Endodermal cell (in vitro differentiated cells): ENCODE data around the gene ANO6. TPM values are rescaled to one million over a fixed set of nuclear protein-coding genes. Genes with fewer than 3 reads are reported as not detected.
A peak's percentile ranks its signal among the peaks of the same experiment; 100 is the strongest.

ENCODE experiments used
- DNase-seq: peaks from one replicate; pipeline ENCODE4 v3.0.0-alpha.2; 2017
- H3K27ac ChIP-seq: 2 replicates; pipeline ENCODE4 v1.5.1; 2013; ENCODE audit warnings: mild to moderate bottlenecking, low read depth, low read length, moderate library complexity
- H3K27me3 ChIP-seq: 2 replicates; pipeline ENCODE4 v1.6.1; 2013; ENCODE audit warnings: mild to moderate bottlenecking, low read length, moderate library complexity; ENCODE audit not compliant: insufficient read depth, control insufficient read depth, poor library complexity, severe bottlenecking
- H3K36me3 ChIP-seq: 2 replicates; pipeline ENCODE4 v1.7.0; 2013; ENCODE audit warnings: mild to moderate bottlenecking, low read length, moderate library complexity; ENCODE audit not compliant: control insufficient read depth, insufficient read depth
- H3K4me1 ChIP-seq: one replicate; pipeline ENCODE4 v1.7.0; 2013; ENCODE audit warnings: low read length; ENCODE audit not compliant: control insufficient read depth, insufficient read depth
- H3K4me3 ChIP-seq: 2 replicates; pipeline ENCODE4 v1.5.1; 2013; ENCODE audit warnings: mild to moderate bottlenecking, low read length, moderate library complexity
- H3K9ac ChIP-seq: 2 replicates; pipeline ENCODE4 v1.6.1; 2013; ENCODE audit warnings: mild to moderate bottlenecking, low read length, moderate library complexity; ENCODE audit not compliant: poor library complexity, severe bottlenecking; ENCODE audit errors: extremely low read depth
- H3K9me3 ChIP-seq: 2 replicates; pipeline ENCODE4 v1.6.1; 2013; ENCODE audit warnings: mild to moderate bottlenecking, low read length, moderate library complexity; ENCODE audit not compliant: control insufficient read depth
- H3K27ac Mint-ChIP-seq: 2 replicates; pipeline ENCODE4 v1.8.0; 2020; ENCODE audit warnings: mixed read lengths
- H3K27me3 Mint-ChIP-seq: 2 replicates; pipeline ENCODE4 v1.8.0; 2021; ENCODE audit warnings: mild to moderate bottlenecking, mixed read lengths; ENCODE audit not compliant: insufficient read depth
- H3K36me3 Mint-ChIP-seq: 2 replicates; pipeline ENCODE4 v1.8.0; 2020; ENCODE audit warnings: low read depth, mixed read lengths
- H3K4me1 Mint-ChIP-seq: 2 replicates; pipeline ENCODE4 v1.8.0; 2020; ENCODE audit warnings: mixed read lengths
- H3K4me3 Mint-ChIP-seq: 2 replicates; pipeline ENCODE4 v1.8.0; 2020; ENCODE audit warnings: mild to moderate bottlenecking, moderate library complexity, mixed read lengths
- H3K9me3 Mint-ChIP-seq: 2 replicates; pipeline ENCODE4 v1.8.0; 2020; ENCODE audit warnings: mild to moderate bottlenecking, mixed read lengths
- CTCF ChIP-seq: fragments of 200-600 bp; sonication (generic); conservative IDR thresholded peaks from 2 replicates; pipeline ENCODE4 v1.5.0; 2021; ENCODE audit warnings: antibody characterized with exemption, mild to moderate bottlenecking
- WGBS, 2 experiments: methylation state at CpG; one replicate each; pipeline versions ENCODE4 v1.1.5 to v1.1.7; 2013; ENCODE audit warnings: missing lambda C conversion rate in 2 of 2, mixed read lengths in 1 of 2; ENCODE audit not compliant: insufficient coverage in 1 of 2, insufficient read length in 1 of 2; 5-methylcytosine and 5-hydroxymethylcytosine counted together
- total RNA-seq, 2 donors: library from RNA; stranded (reverse); fragmentation: NEBNext Ultra II Directional in 1 of 2; extraction: Animal tissue kit (Norgen Biotek cat#: 25700) in 1 of 2; gene quantifications; 2 replicates in 1 of 2; 3 replicates in 1 of 2; pipeline ENCODE4 v1.2.1, GENCODE V29; 2021

The ANO6 gene
- total RNA-seq, 2 donors from 2014 or later: 53.5 to 55.2 TPM

DNA sequence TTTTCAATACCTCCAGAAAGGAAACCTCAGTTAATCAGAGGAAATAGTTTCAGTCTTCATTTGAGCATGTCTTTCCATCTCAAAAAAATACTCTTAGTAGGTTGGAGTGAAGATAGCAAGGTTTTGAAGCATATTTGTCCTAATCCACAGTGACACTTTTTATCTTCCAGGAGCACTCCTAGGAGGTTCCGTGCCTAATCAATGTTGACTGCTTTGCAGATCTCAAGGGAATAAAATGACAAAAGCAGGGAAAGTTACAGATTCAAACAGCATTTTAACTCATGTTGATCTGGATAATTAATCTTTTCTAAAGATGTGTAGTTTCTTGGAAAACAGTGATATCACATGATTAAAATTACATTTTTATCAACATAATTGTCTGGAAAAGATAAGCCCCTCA, 213.9 kb downstream of the ANO6 start:
- H3K36me3 Mint-ChIP-seq: peaks cover 52% of the 10 kb centered on the region
- H3K4me1 Mint-ChIP-seq: peaks cover 29% of the 10 kb centered on the region
- no peak overlapping the region for H3K4me3 Mint-ChIP-seq
- Histone ChIP-seq H3K9me3 (peaks cover 3% of the 10 kb centered on the region), H3K4me1 (peaks cover 24% of the 10 kb centered on the region), H3K27me3 (no peaks in the 10 kb centered on the region), H3K27ac (no peak overlapping the region), H3K4me3 (no peak overlapping the region), H3K9ac (no peak overlapping the region), H3K36me3 (peaks cover 24% of the 10 kb centered on the region)
- no peaks in the 10 kb centered on the region for H3K27me3 Mint-ChIP-seq
- no peak overlapping the region for H3K27ac Mint-ChIP-seq
- no peak for DNase-seq
- WGBS, 2 experiments: 84% methylated on average over 1 of the region's 1 CpG; no CpG with 5 or more reads in 1 of the 2 experiments
- TF ChIP-seq CTCF: no peak
- H3K9me3 Mint-ChIP-seq: no peaks in the 10 kb centered on the region

DNA sequence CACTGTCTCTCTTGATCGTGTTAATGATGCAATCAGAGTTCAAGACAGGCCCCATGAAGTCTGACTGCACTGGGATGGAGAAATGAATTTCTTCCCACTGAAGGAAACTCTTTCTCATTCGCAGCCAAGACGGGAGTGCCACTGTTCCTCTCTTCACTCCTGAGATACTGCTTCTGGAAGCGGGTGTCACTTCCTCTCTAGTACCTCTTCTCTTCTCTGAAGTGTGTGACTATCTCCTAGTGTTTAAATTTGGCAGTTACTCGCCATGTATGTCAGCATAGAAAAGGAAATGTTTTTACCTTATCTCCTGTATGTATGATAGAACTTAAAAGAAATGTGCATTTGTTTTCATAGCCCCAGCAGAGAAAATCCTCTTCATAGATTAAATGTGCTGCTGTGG, 215.2 kb downstream of the ANO6 start:
- Mint-ChIP-seq H3K9me3 (no peaks in the 10 kb centered on the region), H3K36me3 (peaks cover 47% of the 10 kb centered on the region), H3K27me3 (no peaks in the 10 kb centered on the region), H3K4me3 (no peak overlapping the region), H3K27ac (no peak overlapping the region), H3K4me1 (peaks cover 35% of the 10 kb centered on the region)
- peaks cover 37% of the 10 kb centered on the region for H3K4me1 ChIP-seq
- H3K27me3 ChIP-seq: no peaks in the 10 kb centered on the region
- H3K9me3 ChIP-seq: peaks cover 3% of the 10 kb centered on the region
- no peak overlapping the region for H3K27ac ChIP-seq
- H3K9ac ChIP-seq: no peak overlapping the region
- no peak for DNase-seq
- H3K4me3 ChIP-seq: no peak overlapping the region
- TF ChIP-seq CTCF: no peak
- H3K36me3 ChIP-seq: peaks cover 14% of the 10 kb centered on the region
- WGBS, 2 experiments: 91 to 100% methylated on average over 1 to 5 of the region's 5 CpGs

DNA sequence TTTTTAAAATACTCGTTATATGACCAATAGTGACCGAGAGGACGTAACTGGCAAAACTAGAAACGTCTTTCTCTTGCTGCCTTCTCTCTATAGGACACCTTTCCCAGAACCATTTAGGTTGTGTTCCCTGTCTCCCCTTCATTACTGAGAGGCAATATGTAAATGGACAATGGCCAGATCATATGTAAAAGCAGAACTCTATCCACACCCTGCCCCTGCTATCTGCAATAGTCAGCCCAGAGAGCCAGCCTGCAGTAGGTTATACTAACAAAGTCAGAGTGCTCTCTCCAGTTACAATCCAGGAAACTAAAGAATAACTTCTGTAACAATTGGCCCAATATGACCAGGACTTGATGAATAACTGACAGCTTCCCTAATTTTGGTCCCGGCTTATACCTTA, 216.8 kb downstream of the ANO6 start:
- peak overlapping the region; percentile 87 for H3K27ac Mint-ChIP-seq
- H3K27me3 Mint-ChIP-seq: peaks cover 4% of the 10 kb centered on the region
- H3K9me3 Mint-ChIP-seq: no peaks in the 10 kb centered on the region
- Histone ChIP-seq H3K27ac (no peak overlapping the region), H3K9ac (peak overlapping the region; percentile 31), H3K4me1 (peaks cover 37% of the 10 kb centered on the region), H3K36me3 (peaks cover 14% of the 10 kb centered on the region), H3K9me3 (peaks cover 3% of the 10 kb centered on the region), H3K27me3 (no peaks in the 10 kb centered on the region), H3K4me3 (peak overlapping the region; percentile 24)
- no peak for DNase-seq
- WGBS, 2 experiments: 93 to 100% methylated on average over 4 to 5 of the region's 5 CpGs
- peaks cover 31% of the 10 kb centered on the region for H3K36me3 Mint-ChIP-seq
- peaks cover 34% of the 10 kb centered on the region for H3K4me1 Mint-ChIP-seq
- TF ChIP-seq CTCF: no peak
- H3K4me3 Mint-ChIP-seq: no peak overlapping the region
